Central memory CD4-positive, alpha-beta T cell (primary cell): ENCODE measurements around the gene C5orf52.
A peak's percentile ranks its signal among the peaks of the same experiment; 100 is the strongest.
"Not testable (repeated sequence)": the region's sequence is repeated elsewhere in the genome, so short reads cannot be mapped to it uniquely, and the experiment has no call there.

Experiments
- DNase-seq: peaks from one replicate; pipeline ENCODE4 v3.0.0; 2022

Gene C5orf52

GRCh38 chr5:157679801-157680200 lies 8.5 kb downstream of the C5orf52 start:
- no peak for DNase-seq

- no peak for DNase-seq
Observed at GRCh38 chr5:157680239-157680638, 8.9 kb downstream of the C5orf52 start.

GRCh38 chr5:157681048-157681447 lies 9.7 kb downstream of the C5orf52 start:
- no peak for DNase-seq

GRCh38 chr5:157682257-157682656 lies 10.9 kb downstream of the C5orf52 start:
- DNase-seq = no peak

GRCh38 chr5:157686276-157687197 lies 15.2 kb downstream of the C5orf52 start:
- not testable (repeated sequence) for DNase-seq

- no peak for DNase-seq
Observed at GRCh38 chr5:157687198-157687554, 15.8 kb downstream of the C5orf52 start.

- no peak for DNase-seq
Observed at GRCh38 chr5:157689942-157690689, 18.8 kb downstream of the C5orf52 start.

- DNase-seq = no peak
Observed at GRCh38 chr5:157690690-157691433, 19.5 kb downstream of the C5orf52 start.

GRCh38 chr5:157693816-157694215 lies 22.5 kb downstream of the C5orf52 start:
- DNase-seq = not testable (repeated sequence)

- DNase-seq = not testable (repeated sequence)
Observed at GRCh38 chr5:157696154-157696553, 24.8 kb downstream of the C5orf52 start.

- DNase-seq = not testable (repeated sequence)
Observed at GRCh38 chr5:157698674-157699073, 27.3 kb downstream of the C5orf52 start.

- no peak for DNase-seq
Observed at GRCh38 chr5:157703736-157704135, 32.4 kb downstream of the C5orf52 start.

GRCh38 chr5:157708866-157709265 lies 37.5 kb downstream of the C5orf52 start:
- no peak for DNase-seq

- DNase-seq = no peak
Observed at GRCh38 chr5:157709346-157709745, 38.0 kb downstream of the C5orf52 start.

GRCh38 chr5:157710431-157710830 lies 39.1 kb downstream of the C5orf52 start:
- DNase-seq = no peak

- no peak for DNase-seq
Observed at GRCh38 chr5:157710882-157711281, 39.5 kb downstream of the C5orf52 start.

GRCh38 chr5:157713830-157714595 lies 42.7 kb downstream of the C5orf52 start:
- no peak for DNase-seq

GRCh38 chr5:157714596-157714864 lies 43.2 kb downstream of the C5orf52 start:
- no peak for DNase-seq

- DNase-seq = peak; percentile 51
Observed at GRCh38 chr5:157718519-157718918, 47.2 kb downstream of the C5orf52 start.

- no peak for DNase-seq
Observed at GRCh38 chr5:157719245-157719644, 47.9 kb downstream of the C5orf52 start.

GRCh38 chr5:157721159-157721558 lies 49.8 kb downstream of the C5orf52 start:
- no peak for DNase-seq

- not testable (repeated sequence) for DNase-seq
Observed at GRCh38 chr5:157722895-157723294, 51.6 kb downstream of the C5orf52 start.

GRCh38 chr5:157726607-157727006 lies 55.3 kb downstream of the C5orf52 start:
- not testable (repeated sequence) for DNase-seq
